ENCODE results near the gene GPC1. TPM values are rescaled to one million over a fixed set of nuclear protein-coding genes. Genes with fewer than 3 reads are reported as not detected.

The GPC1 gene
- polyA plus RNA-seq, 1 of the 3 experiments (the other 2 are of a cell fraction), result 65.5 TPM

GRCh38 chr2:240436683-240437550, 1.5 kb downstream of the GPC1 start:
- Histone ChIP-seq H3K4me2 (peak overlapping the region; percentile 90), H3K27ac (ENCODE audit: low read depth in 2 of 2, low read length in 1 of 2) (no peak overlapping the region), H3F3A (replicated peaks; ENCODE audit: insufficient read depth) (peaks cover 4% of the 10 kb centered on the region), H4K20me1 (ENCODE audit: insufficient read depth) (peaks cover 43% of the 10 kb centered on the region), H3K9ac (peak overlapping the region; percentile 74), H3K9me2 (no peaks in the 10 kb centered on the region), H3K79me2 (ENCODE audit: insufficient read depth) (peaks cover 48% of the 10 kb centered on the region), H3K4me1 (ENCODE audit: control insufficient read depth in 1 of 2, insufficient read depth in 2 of 2, low read depth in 1 of 2, low read length in 1 of 2) (peaks cover 14 to 17% of the 10 kb centered on the region in 2 experiments; a peak in 2 of 4 replicates), H3K27me3 (ENCODE audit: insufficient read depth) (no peaks in the 10 kb centered on the region), H3K4me3 (ENCODE audit: low read depth in 2 of 2, low read length in 1 of 2) (peak overlapping the region; percentile 79 to 81), H3K9me3 (no peaks in the 10 kb centered on the region), H2AFZ (ENCODE audit: low read depth) (no peak overlapping the region), H3K36me3 (replicated peaks in 1 of 2; ENCODE audit: control insufficient read depth in 1 of 2, insufficient read depth in 2 of 2, low read length in 1 of 2) (no peaks in the 10 kb centered on the region)
- CTCF ChIA-PET, result interaction anchor here (0.6 to 2.1 kb wide), 18 partner anchors 9 to 376 kb away, joined by 3 to 29 read pairs (median 4); no protein-coding TSS in a partner anchor
- DNase-seq, result no peak
- TF ChIP-seq ZBTB33 (IDR thresholded peaks at IDR 0.05; ENCODE audit: borderline replicate concordance, low read depth) (no peak), MAX (IDR thresholded peaks at IDR 0.05; ENCODE audit: low read depth) (peak; percentile 65)
- 75% methylated on average over 4 of the region's 45 CpGs for WGBS (ENCODE audit: low lambda C conversion rate)
- POLR2A ChIA-PET, result interaction anchor here (0.9 to 1.6 kb wide), 5 partner anchors 14 to 288 kb away, joined by 3 to 8 read pairs (median 4); no protein-coding TSS in a partner anchor

- POLR2A ChIA-PET, result no interaction called here
These were observed 2.0 kb downstream of the GPC1 start for GRCh38 chr2:240437551-240437860.

More at GRCh38 chr2:240437551-240437860, 2.0 kb downstream of the GPC1 start:
- Histone ChIP-seq H3K36me3 (replicated peaks in 1 of 2; ENCODE audit: control insufficient read depth in 1 of 2, insufficient read depth in 2 of 2, low read length in 1 of 2) (no peaks in the 10 kb centered on the region), H3F3A (replicated peaks; ENCODE audit: insufficient read depth) (peaks cover 4% of the 10 kb centered on the region), H3K9ac (no peak overlapping the region), H3K27me3 (ENCODE audit: insufficient read depth) (no peaks in the 10 kb centered on the region), H3K4me2 (peak overlapping the region; percentile 90), H3K79me2 (ENCODE audit: insufficient read depth) (peaks cover 48% of the 10 kb centered on the region), H3K4me3 (ENCODE audit: low read depth in 2 of 2, low read length in 1 of 2) (peak overlapping the region in 1 of 2 experiments; percentile 23; a peak in 1 of 4 replicates), H3K27ac (ENCODE audit: low read depth in 2 of 2, low read length in 1 of 2) (no peak overlapping the region), H4K20me1 (ENCODE audit: insufficient read depth) (peaks cover 49% of the 10 kb centered on the region), H3K9me3 (no peaks in the 10 kb centered on the region), H3K4me1 (ENCODE audit: control insufficient read depth in 1 of 2, insufficient read depth in 2 of 2, low read depth in 1 of 2, low read length in 1 of 2) (peaks cover 14 to 17% of the 10 kb centered on the region in 2 experiments; a peak in 2 of 4 replicates), H2AFZ (ENCODE audit: low read depth) (no peak overlapping the region), H3K9me2 (no peaks in the 10 kb centered on the region)
- DNase-seq, result no peak
- CTCF ChIA-PET, result interaction anchor here (0.7 to 4.1 kb wide), 2 partner anchors 205 to 288 kb away, joined by 3 to 35 read pairs; no protein-coding TSS in a partner anchor
- no CpG with 5 or more reads among the region's 2 CpGs for WGBS (ENCODE audit: low lambda C conversion rate)
- no peak for TF ChIP-seq MAX (IDR thresholded peaks at IDR 0.05; ENCODE audit: low read depth)
- TF ChIP-seq TAF1 (IDR thresholded peaks at IDR 0.05; ENCODE audit: borderline replicate concordance, low read depth, low read length), result no peak
- no peak for TF ChIP-seq ELF1 (IDR thresholded peaks at IDR 0.05)
- no peak for TF ChIP-seq TCF12 (IDR thresholded peaks at IDR 0.05)
- no peak for TF ChIP-seq USF2 (IDR thresholded peaks at IDR 0.05; ENCODE audit: borderline replicate concordance, low read depth, low read length)
- no peak for TF ChIP-seq YY1 (IDR thresholded peaks at IDR 0.05; ENCODE audit: low read depth)
- no peak for TF ChIP-seq GABPA (IDR thresholded peaks at IDR 0.05; ENCODE audit: low read depth)
- no peak for TF ChIP-seq CHD2 (IDR thresholded peaks at IDR 0.05; ENCODE audit: low read length, partially characterized antibody)
- no peak for TF ChIP-seq SMC3 (IDR thresholded peaks at IDR 0.05; ENCODE audit: low read depth, low read length)
- no peak for TF ChIP-seq JUND (IDR thresholded peaks at IDR 0.05)
- TF ChIP-seq SIN3A (IDR thresholded peaks at IDR 0.05; ENCODE audit: borderline replicate concordance, low read depth, low read length), result no peak
- no peak for TF ChIP-seq FOXM1 (IDR thresholded peaks at IDR 0.05; ENCODE audit: low read depth)
- TF ChIP-seq RXRA (IDR thresholded peaks at IDR 0.05; ENCODE audit: borderline replicate concordance, low read depth), result no peak

Measured in SK-N-SH (cell line).